PC-9 (cell line): ENCODE data around the gene GHRH. TPM values are rescaled to one million over a fixed set of nuclear protein-coding genes. Genes with fewer than 3 reads are reported as not detected.

Experiments
- BruUV-seq: library from RNA; stranded (reverse); fragments of 400-500 nt; replicated peaks from 2 replicates; lab custom pipeline; 2021; lab: Mats Ljungman, UMichigan
- CTCF ChIA-PET: fragments of 300-600 bp; sonication (Branson Sonifier 250); formaldehyde crosslinking; loops from one replicate; lab custom pipeline; 2022; ENCODE audit warnings: antibody characterized with exemption; lab: Charles Lee
- POLR2A ChIA-PET: fragments of 300-600 bp; sonication (Branson Sonifier 250); formaldehyde crosslinking; loops from one replicate; lab custom pipeline; 2022; ENCODE audit warnings: antibody characterized with exemption; ENCODE audit not compliant: unreplicated experiment; lab: Charles Lee
- DNase-seq, 2 experiments: peaks; one replicate each; pipeline versions ENCODE4 v3.0.0 to v3.0.0-alpha.2; 2015 to 2022; ENCODE audit warnings: mixed read lengths in 1 of 2
- H2AFZ ChIP-seq: fragments of 200-600 bp; sonication (generic); 2 replicates; pipeline ENCODE4 v1.8.1; 2017; ENCODE audit warnings: antibody characterized with exemption
- H3F3A ChIP-seq: fragments of 200-600 bp; sonication (generic); 2 replicates; pipeline ENCODE4 v1.8.1; 2017; ENCODE audit warnings: antibody characterized with exemption, mild to moderate bottlenecking, low read depth; ENCODE audit not compliant: insufficient read depth
- H3K27ac ChIP-seq: fragments of 200-600 bp; sonication (generic); 2 replicates; pipeline ENCODE4 v1.6.1; 2016; ENCODE audit warnings: mixed run types
- H3K27me3 ChIP-seq: fragments of 200-600 bp; sonication (generic); 2 replicates; pipeline ENCODE4 v1.6.1; 2016; ENCODE audit warnings: low read depth, mixed run types; ENCODE audit not compliant: insufficient read depth
- H3K36me3 ChIP-seq: fragments of 200-600 bp; sonication (generic); 2 replicates; pipeline ENCODE4 v1.6.1; 2016; ENCODE audit warnings: low read depth, mixed run types
- H3K4me1 ChIP-seq: fragments of 200-600 bp; sonication (generic); replicated peaks from 2 replicates; pipeline ENCODE4 v1.6.1; 2016; ENCODE audit warnings: mixed run types; ENCODE audit not compliant: insufficient read depth
- H3K4me2 ChIP-seq: fragments of 200-600 bp; sonication (generic); 2 replicates; pipeline ENCODE4 v1.6.1; 2017; ENCODE audit warnings: mixed run types
- H3K4me3 ChIP-seq: fragments of 200-600 bp; sonication (generic); 2 replicates; pipeline ENCODE4 v1.6.1; 2016; ENCODE audit warnings: mixed run types
- H3K79me2 ChIP-seq: fragments of 200-600 bp; sonication (generic); 2 replicates; pipeline ENCODE4 v1.6.1; 2017; ENCODE audit warnings: low read depth, mixed run types
- H3K9me2 ChIP-seq: fragments of 200-600 bp; sonication (generic); 2 replicates; pipeline ENCODE4 v1.8.1; 2017; ENCODE audit warnings: mild to moderate bottlenecking; ENCODE audit not compliant: insufficient read depth
- H3K9me3 ChIP-seq: fragments of 200-600 bp; sonication (generic); 2 replicates; pipeline ENCODE4 v1.8.1; 2016; ENCODE audit warnings: low read depth; ENCODE audit not compliant: insufficient read depth
- H4K20me1 ChIP-seq: fragments of 200-600 bp; sonication (generic); 2 replicates; pipeline ENCODE4 v1.8.1; 2017; ENCODE audit not compliant: insufficient read depth
- CTCF ChIP-seq: fragments of 200-600 bp; sonication (generic); conservative IDR thresholded peaks from 2 replicates; pipeline ENCODE4 v1.6.1; 2017; ENCODE audit warnings: mixed run types, antibody characterized with exemption, mild to moderate bottlenecking, moderate library complexity
- EZH2 ChIP-seq: fragments of 200-600 bp; sonication (generic); IDR thresholded peaks from 2 replicates; pipeline ENCODE4 v1.8.0; 2017; ENCODE audit warnings: antibody characterized with exemption, low read depth
- intact Hi-C: fragments of 100-400 bp; cut with micrococcal nuclease; formaldehyde crosslinking; loops from one replicate; pipeline ENCODE4 v1.10.0; 2022; ENCODE audit not compliant: unreplicated experiment
- total RNA-seq: library from RNA; stranded (reverse); gene quantifications from 2 replicates; pipeline ENCODE4 v1.2.3, GENCODE V29; 2021

Gene GHRH
- total RNA-seq, 1 experiment from 2014 or later = not detected

GRCh38 chr20:37249304-37249703 is 12.3 kb downstream of the GHRH start:
- Histone ChIP-seq H3K36me3 (no peaks in the 10 kb centered on the region), H3K79me2 (no peaks in the 10 kb centered on the region), H3K27ac (no peak overlapping the region), H3K27me3 (peaks cover 8% of the 10 kb centered on the region; the same call in 1 of the 2 replicates), H3K9me3 (no peaks in the 10 kb centered on the region), H3K4me2 (no peak overlapping the region), H3K9me2 (no peaks in the 10 kb centered on the region), H4K20me1 (no peaks in the 10 kb centered on the region), H2AFZ (no peak overlapping the region), H3F3A (no peaks in the 10 kb centered on the region), H3K4me3 (no peak overlapping the region), H3K4me1 (no peaks in the 10 kb centered on the region)
- DNase-seq = no peak
- intact Hi-C loops = no loop called here
- POLR2A ChIA-PET = no interaction called here
- BruUV-seq = no TSS peak
- TF ChIP-seq EZH2 = no peak
- CTCF ChIA-PET = no interaction called here

- no peak overlapping the region for H3K4me3 ChIP-seq
- 0 out of 2 replicates have a peak, but pooled peaks cover 5% of the 10 kb centered on the region for H3K36me3 ChIP-seq
- no peak overlapping the region for H2AFZ ChIP-seq
- BruUV-seq = no TSS peak
- H3K4me2 ChIP-seq = no peak overlapping the region
- no peak for DNase-seq
- TF ChIP-seq CTCF (no peak), EZH2 (no peak)
- no peaks in the 10 kb centered on the region for H4K20me1 ChIP-seq
- intact Hi-C loops = no loop called here
- no peaks in the 10 kb centered on the region for H3K79me2 ChIP-seq
- H3K27ac ChIP-seq = no peak overlapping the region
- H3K9me3 ChIP-seq = no peaks in the 10 kb centered on the region
- ChIA-PET POLR2A (no interaction called here), CTCF (no interaction called here)
- H3K9me2 ChIP-seq = no peaks in the 10 kb centered on the region
- H3K27me3 ChIP-seq = no peaks in the 10 kb centered on the region
- no peaks in the 10 kb centered on the region for H3F3A ChIP-seq
- no peaks in the 10 kb centered on the region for H3K4me1 ChIP-seq
Measured at GRCh38 chr20:37247547-37247946, 14.1 kb downstream of the GHRH start.

GRCh38 chr20:37246736-37247135 is 14.9 kb downstream of the GHRH start:
- Histone ChIP-seq H3K9me2 (no peaks in the 10 kb centered on the region), H3K4me3 (no peak overlapping the region), H3K27me3 (no peaks in the 10 kb centered on the region), H2AFZ (no peak overlapping the region), H4K20me1 (no peaks in the 10 kb centered on the region), H3K79me2 (no peaks in the 10 kb centered on the region), H3K4me1 (no peaks in the 10 kb centered on the region), H3K4me2 (no peak overlapping the region), H3K9me3 (no peaks in the 10 kb centered on the region), H3K27ac (no peak overlapping the region), H3F3A (no peaks in the 10 kb centered on the region), H3K36me3 (0 out of 2 replicates have a peak, but pooled peaks cover 6% of the 10 kb centered on the region)
- TF ChIP-seq CTCF (no peak), EZH2 (no peak)
- CTCF ChIA-PET = no interaction called here
- POLR2A ChIA-PET = interaction anchor here (0.7 kb wide), 1 partner anchor 571 kb away, joined by 26 read pairs; no protein-coding TSS in a partner anchor
- intact Hi-C loops = no loop called here
- BruUV-seq = no TSS peak
- DNase-seq = no peak
